ENCODE data around the gene CITED2.
"Not testable (repeated sequence)": the region's sequence is repeated elsewhere in the genome, so short reads cannot be mapped to it uniquely, and the experiment has no call there.

CITED2 gene

DNA sequence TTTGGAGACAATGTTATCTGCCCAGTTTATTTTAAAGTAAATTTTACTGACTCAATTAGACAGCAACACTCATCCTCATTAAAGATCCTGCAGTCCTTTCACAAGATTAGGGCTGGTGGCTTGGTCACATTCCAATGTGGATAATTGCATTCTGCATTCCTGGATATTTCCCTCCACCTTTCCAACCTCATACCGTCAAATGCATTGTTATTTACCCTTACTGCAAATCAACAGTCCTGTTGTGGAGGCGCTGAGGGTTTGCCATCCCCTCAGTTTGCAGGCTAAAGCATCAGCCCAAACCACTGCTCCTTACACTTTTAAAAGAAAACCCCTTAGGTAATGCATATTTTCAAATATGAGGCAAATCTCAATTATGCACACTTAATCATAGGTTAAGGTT, 5.4 kb downstream of the CITED2 start:
- no peak overlapping the region for H3K27ac ChIP-seq
- TF ChIP-seq, protein P1, sequence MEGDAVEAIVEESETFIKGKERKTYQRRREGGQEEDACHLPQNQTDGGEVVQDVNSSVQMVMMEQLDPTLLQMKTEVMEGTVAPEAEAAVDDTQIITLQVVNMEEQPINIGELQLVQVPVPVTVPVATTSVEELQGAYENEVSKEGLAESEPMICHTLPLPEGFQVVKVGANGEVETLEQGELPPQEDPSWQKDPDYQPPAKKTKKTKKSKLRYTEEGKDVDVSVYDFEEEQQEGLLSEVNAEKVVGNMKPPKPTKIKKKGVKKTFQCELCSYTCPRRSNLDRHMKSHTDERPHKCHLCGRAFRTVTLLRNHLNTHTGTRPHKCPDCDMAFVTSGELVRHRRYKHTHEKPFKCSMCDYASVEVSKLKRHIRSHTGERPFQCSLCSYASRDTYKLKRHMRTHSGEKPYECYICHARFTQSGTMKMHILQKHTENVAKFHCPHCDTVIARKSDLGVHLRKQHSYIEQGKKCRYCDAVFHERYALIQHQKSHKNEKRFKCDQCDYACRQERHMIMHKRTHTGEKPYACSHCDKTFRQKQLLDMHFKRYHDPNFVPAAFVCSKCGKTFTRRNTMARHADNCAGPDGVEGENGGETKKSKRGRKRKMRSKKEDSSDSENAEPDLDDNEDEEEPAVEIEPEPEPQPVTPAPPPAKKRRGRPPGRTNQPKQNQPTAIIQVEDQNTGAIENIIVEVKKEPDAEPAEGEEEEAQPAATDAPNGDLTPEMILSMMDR (conservative IDR thresholded peaks at IDR 0.05; ENCODE audit: low read depth) = no peak
- CTCF ChIA-PET = interaction anchor here (0.7 to 1.1 kb wide), 9 partner anchors 10 to 1463 kb away, joined by 3 to 4 read pairs (median 3); no protein-coding TSS in a partner anchor
- POLR2A ChIA-PET (ENCODE audit: low non-redundant PET) = interaction anchor here (0.7 kb wide), 1 partner anchor 394 kb away, joined by 3 read pairs; no protein-coding TSS in a partner anchor
- DNase-seq (ENCODE audit: low spot score) = no peak

DNA sequence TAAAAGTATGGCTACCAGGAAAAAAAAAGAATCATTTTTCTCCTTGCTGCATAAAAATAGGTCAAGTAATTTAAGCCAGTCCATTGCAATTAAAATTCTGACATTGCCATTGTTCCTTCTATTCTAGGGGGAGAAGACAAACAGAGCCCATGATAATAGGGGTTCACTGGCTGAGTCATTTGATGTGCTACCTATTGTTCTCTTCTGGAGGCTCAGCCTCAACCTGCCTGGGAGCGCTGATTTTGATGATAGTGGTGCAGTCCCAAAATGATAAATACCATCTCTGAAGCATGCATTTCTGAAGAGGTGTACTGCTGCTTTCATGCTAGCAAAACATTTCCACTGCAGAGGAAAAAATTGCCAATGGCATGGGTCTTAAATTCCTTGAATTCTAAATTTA, 5.8 kb downstream of the CITED2 start:
- POLR2A ChIA-PET (ENCODE audit: low non-redundant PET) = no interaction called here

DNA sequence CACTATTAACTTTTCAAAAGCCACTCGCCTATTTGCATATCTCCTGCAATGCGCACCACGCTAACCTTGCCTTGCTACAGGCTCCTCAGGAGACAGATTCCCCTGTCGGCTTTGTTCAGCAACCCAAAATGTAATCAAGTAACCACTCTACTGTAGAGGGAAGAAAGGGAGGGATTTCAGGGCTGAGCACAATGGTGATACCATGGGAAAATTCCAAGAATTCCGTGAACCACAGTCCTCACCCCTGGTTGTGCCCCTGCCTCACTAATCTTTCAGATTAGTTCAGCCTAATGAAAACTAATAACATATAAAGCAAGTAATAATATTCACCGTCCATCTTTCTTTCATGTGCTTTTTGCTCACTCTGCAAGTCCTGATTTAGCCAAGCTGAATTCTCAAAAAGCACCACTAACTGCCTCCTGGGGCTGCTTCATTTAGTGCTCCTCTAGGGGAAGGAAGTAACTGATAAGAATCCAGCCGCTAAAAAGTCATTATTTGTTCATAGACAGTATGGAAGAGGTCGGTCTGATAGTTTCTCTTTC, 6.6 kb downstream of the CITED2 start:
- POLR2A ChIA-PET (ENCODE audit: low non-redundant PET) = no interaction called here
- TF ChIP-seq, protein P1 (conservative IDR thresholded peaks at IDR 0.05; ENCODE audit: low read depth) = no peak
- CTCF ChIA-PET = interaction anchor here (0.6 kb wide), 1 partner anchor 510 kb away, joined by 5 read pairs; no protein-coding TSS in a partner anchor
- no peak overlapping the region for H3K27ac ChIP-seq
- no peak for DNase-seq (ENCODE audit: low spot score)

More for the DNA sequence above, 5.8 kb downstream of the CITED2 start:
- CTCF ChIA-PET = interaction anchor here (0.5 kb wide), 1 partner anchor 18 kb away, joined by 4 read pairs; no protein-coding TSS in a partner anchor
- H3K27ac ChIP-seq = no peak overlapping the region
- DNase-seq (ENCODE audit: low spot score) = no peak
- TF ChIP-seq, protein P1 (conservative IDR thresholded peaks at IDR 0.05; ENCODE audit: low read depth) = no peak

DNA sequence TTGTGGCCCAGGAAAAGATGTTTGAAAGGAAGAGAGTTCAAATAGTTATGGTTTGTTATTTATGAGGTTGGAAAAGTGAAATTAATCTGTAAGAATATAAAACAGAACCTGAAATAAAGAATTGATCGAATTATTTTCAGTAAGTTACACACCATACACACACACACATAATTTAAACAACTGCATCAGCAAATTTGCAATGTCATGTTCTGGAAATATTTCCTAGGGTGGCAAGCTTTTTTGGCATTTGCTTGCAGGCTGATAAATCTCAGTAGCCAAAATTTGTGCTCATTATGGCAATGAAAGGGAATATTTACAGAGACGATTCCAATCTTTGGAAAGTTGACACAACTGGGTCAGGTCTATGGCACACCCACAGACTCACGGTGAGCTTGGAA, 9.5 kb downstream of the CITED2 start:
- H3K27ac ChIP-seq = no peak overlapping the region
- no peak for DNase-seq (ENCODE audit: low spot score)
- ChIA-PET POLR2A (ENCODE audit: low non-redundant PET) (no interaction called here), CTCF (interaction anchor here (0.6 to 2.0 kb wide), 9 partner anchors 37 to 776 kb away, joined by 3 to 18 read pairs (median 3); no protein-coding TSS in a partner anchor)
- TF ChIP-seq, protein P1 (conservative IDR thresholded peaks at IDR 0.05; ENCODE audit: low read depth) = no peak

DNA sequence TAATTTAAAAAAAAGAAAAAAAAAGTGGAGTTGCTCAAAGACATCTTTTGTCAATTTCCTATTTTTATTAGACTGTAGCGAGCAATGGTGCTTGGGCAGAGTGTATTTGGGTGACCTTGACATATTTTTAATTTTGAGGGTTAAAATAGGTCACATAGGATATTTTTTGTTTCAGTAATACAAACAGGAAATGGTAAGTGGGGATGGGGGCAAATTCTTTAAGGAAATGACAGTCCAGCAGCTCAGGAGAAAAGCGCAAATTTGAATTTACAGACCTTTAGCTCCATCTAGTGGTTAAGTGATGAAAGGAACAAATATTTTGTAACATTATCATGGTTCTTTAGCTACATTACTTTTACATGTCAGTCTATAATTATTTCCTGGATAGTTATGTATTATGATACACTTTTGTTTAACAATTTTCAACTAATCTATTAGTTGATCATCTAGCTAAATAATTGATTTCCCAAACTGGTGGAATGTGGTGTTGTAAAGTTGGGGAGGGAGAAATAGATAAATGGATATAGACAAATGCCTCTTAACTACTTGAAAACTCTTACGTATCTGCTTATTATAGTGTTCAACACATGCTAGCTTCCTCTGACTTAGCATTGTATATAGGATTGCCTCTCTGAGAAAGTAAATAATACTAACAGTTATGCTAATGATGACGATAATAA, 10.0 kb downstream of the CITED2 start:
- ChIA-PET CTCF (interaction anchor here (0.5 to 2.0 kb wide), 12 partner anchors 37 to 1231 kb away, joined by 3 to 18 read pairs (median 3); no protein-coding TSS in a partner anchor), POLR2A (ENCODE audit: low non-redundant PET) (no interaction called here)
- peak; percentile 50 for DNase-seq (ENCODE audit: low spot score)
- TF ChIP-seq, protein P1 (conservative IDR thresholded peaks at IDR 0.05; ENCODE audit: low read depth) = peak; percentile 51
- H3K27ac ChIP-seq = no peak overlapping the region

DNA sequence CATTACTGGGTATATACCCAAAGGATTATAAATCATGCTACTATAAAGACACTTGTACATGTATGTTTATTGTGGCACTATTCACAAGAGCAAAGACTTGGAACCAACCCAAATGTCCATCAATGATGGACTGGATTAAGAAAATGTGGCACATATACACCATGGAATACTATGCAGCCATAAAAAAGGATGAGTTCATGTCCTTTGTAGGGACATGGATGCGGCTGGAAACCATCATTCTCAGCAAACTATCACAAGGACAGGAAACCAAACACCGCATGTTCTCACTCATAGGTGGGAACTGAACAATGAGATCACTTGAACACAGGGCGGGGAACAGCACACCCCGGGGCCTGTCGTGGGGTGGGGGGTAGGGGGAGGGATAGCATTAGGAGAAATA, 10.7 kb downstream of the CITED2 start:
- H3K27ac ChIP-seq; POLR2A ChIA-PET (ENCODE audit: low non-redundant PET); DNase-seq (ENCODE audit: low spot score): not testable (repeated sequence)
- CTCF ChIA-PET = interaction anchor here (0.6 to 2.0 kb wide), 6 partner anchors 113 to 1230 kb away, joined by 3 to 18 read pairs (median 4); no protein-coding TSS in a partner anchor

DNA sequence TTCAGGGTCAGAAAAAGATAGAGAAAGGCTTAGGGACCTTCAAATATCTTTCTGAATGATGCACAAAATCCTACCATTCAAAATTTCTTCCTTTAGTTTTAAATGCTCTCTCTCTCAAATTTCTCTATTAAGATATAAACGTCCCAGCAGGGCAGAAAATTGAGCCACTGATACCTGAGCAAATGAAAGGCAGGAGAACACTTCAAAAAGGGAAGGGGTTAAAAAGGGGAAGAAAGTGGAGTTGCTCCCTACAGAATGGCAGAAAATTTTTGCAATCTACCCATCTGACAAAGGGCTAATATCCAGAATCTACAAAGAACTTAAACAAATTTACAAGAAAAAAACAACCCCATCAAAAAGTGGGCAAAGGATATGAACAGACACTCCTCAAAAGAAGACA, 11.3 kb downstream of the CITED2 start:
- H3K27ac ChIP-seq; POLR2A ChIA-PET (ENCODE audit: low non-redundant PET); CTCF ChIA-PET; DNase-seq (ENCODE audit: low spot score): not testable (repeated sequence)

All from RWPE1 (cell line).